NK-92 (cell line): ENCODE data around the gene ADRA2B.
A peak's percentile ranks its signal among the peaks of the same experiment; 100 is the strongest.
"Not testable (repeated sequence)": the region's sequence is repeated elsewhere in the genome, so short reads cannot be mapped to it uniquely, and the experiment has no call there.

Source experiments
- DNase-seq: peaks from one replicate; lab custom pipeline; 2025; ENCODE audit not compliant: unreplicated experiment; lab: John Stamatoyannopoulos, UW

The ADRA2B gene

GRCh38 chr2:96150791-96151594 lies 34.6 kb upstream of the ADRA2B start:
- no peak for DNase-seq

- DNase-seq = no peak
Measured at GRCh38 chr2:96150007-96150640, 33.8 kb upstream of the ADRA2B start.

GRCh38 chr2:96148410-96149217 lies 32.2 kb upstream of the ADRA2B start:
- peak; percentile 83 for DNase-seq

- no peak for DNase-seq
Measured at GRCh38 chr2:96147593-96148201, 31.3 kb upstream of the ADRA2B start.

- no peak for DNase-seq
Measured at GRCh38 chr2:96146881-96147592, 30.7 kb upstream of the ADRA2B start.

GRCh38 chr2:96146153-96146880 lies 29.9 kb upstream of the ADRA2B start:
- DNase-seq = no peak

- DNase-seq = no peak
Measured at GRCh38 chr2:96145848-96146152, 29.4 kb upstream of the ADRA2B start.

GRCh38 chr2:96145036-96145847 lies 28.9 kb upstream of the ADRA2B start, which contains the start of gene DUSP2:
Gene DUSP2 (minus strand): TSS chr2:96145440. CDS start chr2:96145354, 86 bp downstream.
- DNase-seq = peak; percentile 19

- DNase-seq = no peak
Measured at GRCh38 chr2:96144481-96145035, 28.2 kb upstream of the ADRA2B start.

- no peak for DNase-seq
Measured at GRCh38 chr2:96143848-96144480, 27.6 kb upstream of the ADRA2B start.

GRCh38 chr2:96143231-96143847 lies 27.0 kb upstream of the ADRA2B start:
- no peak for DNase-seq

GRCh38 chr2:96142217-96143113 lies 26.1 kb upstream of the ADRA2B start:
- DNase-seq = no peak

- DNase-seq = not testable (repeated sequence)
Measured at GRCh38 chr2:96141624-96141967, 25.2 kb upstream of the ADRA2B start.

GRCh38 chr2:96140941-96141623 lies 24.7 kb upstream of the ADRA2B start:
- DNase-seq = no peak

- DNase-seq = no peak
Measured at GRCh38 chr2:96139181-96139758, 22.9 kb upstream of the ADRA2B start.
